HepG2 (cell line): Measurements from ENCODE around the gene RASA2. TPM values are rescaled to one million over a fixed set of nuclear protein-coding genes. Genes with fewer than 3 reads are reported as not detected.
A peak's percentile ranks its signal among the peaks of the same experiment; 100 is the strongest.

ENCODE experiments used
- ATAC-seq: fragments of 200-7000 bp; cut with Tn5 transposase; 3 replicates; pipeline ENCODE4 v1.9.1; 2020; ENCODE audit warnings: mild to moderate bottlenecking, moderate library complexity
- BruUV-seq: library from RNA; stranded (reverse); fragments of 400-500 nt; replicated peaks from 2 replicates; lab custom pipeline; 2021; lab: Mats Ljungman, UMichigan
- CTCF ChIA-PET: fragments of 300-600 bp; formaldehyde crosslinking; extraction: SDS; loops from one replicate; lab custom pipeline; 2021; ENCODE audit warnings: low total read pairs, inconsistent platforms, low intra/inter-chr PET ratio; lab: Yijun Ruan, JAX
- POLR2A ChIA-PET: fragments of 350-600 bp; sonication (Branson Sonifier 250); formaldehyde crosslinking; loops from one replicate; lab custom pipeline; 2020; ENCODE audit warnings: antibody characterized with exemption, inconsistent platforms; lab: Yijun Ruan, JAX
- DNase-seq: peaks from one replicate; pipeline ENCODE4 v3.0.0-alpha.2; 2015; ENCODE audit warnings: low spot score
- FAIRE-seq: peaks from 3 replicates; lab custom pipeline; 2011; peaks lifted over from hg19 to GRCh38; lab: Jason Lieb, UNC
- H2AFZ ChIP-seq: one replicate; pipeline ENCODE4 v1.6.1; 2011; ENCODE audit warnings: low read length, inconsistent platforms
- H3K27ac ChIP-seq: fragments of 300-600 bp; 3 replicates; pipeline ENCODE4 v1.8.0; 2011; ENCODE audit warnings: mixed run types, mild to moderate bottlenecking, mixed read lengths, low read length, inconsistent platforms; ENCODE audit not compliant: insufficient read depth; ENCODE audit errors: extremely low read length
- H3K27me3 ChIP-seq, 2 experiments: fragments of 200-600 bp in 1 of 2; 2 replicates in 1 of 2; 3 replicates in 1 of 2; pipeline versions ENCODE4 v1.6.0 to v1.8.0; 2011; ENCODE audit warnings: low read length in 2 of 2, mild to moderate bottlenecking in 2 of 2, moderate library complexity in 2 of 2, inconsistent platforms in 1 of 2; ENCODE audit not compliant: insufficient read depth in 2 of 2, control insufficient read depth in 1 of 2
- H3K36me3 ChIP-seq, 2 experiments: fragments of 200-600 bp in 1 of 2; replicated peaks in 1 of 2; 2 replicates in 1 of 2; 3 replicates in 1 of 2; pipeline versions ENCODE4 v1.5.1 to v1.8.0; 2011; ENCODE audit warnings: low read length in 2 of 2, inconsistent platforms in 1 of 2; ENCODE audit not compliant: insufficient read depth in 2 of 2, control insufficient read depth in 1 of 2
- H3K4me1 ChIP-seq: 2 replicates; pipeline ENCODE4 v1.5.1; 2012; ENCODE audit warnings: low read length, inconsistent platforms; ENCODE audit not compliant: insufficient read depth
- H3K4me2 ChIP-seq: 2 replicates; pipeline ENCODE4 v1.6.0; 2011; ENCODE audit warnings: low read depth, low read length, inconsistent platforms
- H3K4me3 ChIP-seq, 3 experiments: fragments of 200-600 bp in 1 of 3; sonication (generic), shearing (Covaris generic) in 1 of 3; replicated peaks in 1 of 3; 2 replicates each; pipeline ENCODE4 v1.5.1; 2011 to 2016; ENCODE audit warnings: low read length in 3 of 3, inconsistent platforms in 2 of 3, low read depth in 2 of 3, mild to moderate bottlenecking in 2 of 3, control low read depth in 1 of 3, mixed read lengths in 1 of 3; ENCODE audit not compliant: insufficient read depth in 1 of 3
- H3K79me2 ChIP-seq: one replicate; pipeline ENCODE4 v1.6.1; 2011; ENCODE audit warnings: low read length, inconsistent platforms; ENCODE audit not compliant: insufficient read depth
- H3K9ac ChIP-seq: 2 replicates; pipeline ENCODE4 v1.6.0; 2011; ENCODE audit warnings: mild to moderate bottlenecking, low read depth, low read length, inconsistent platforms; ENCODE audit not compliant: insufficient read depth
- H3K9me3 ChIP-seq: 2 replicates; pipeline ENCODE4 v1.5.1; 2012; ENCODE audit warnings: mild to moderate bottlenecking, low read length
- H4K20me1 ChIP-seq: 2 replicates; pipeline ENCODE4 v1.6.0; 2011; ENCODE audit warnings: inconsistent platforms, mild to moderate bottlenecking, low read length, moderate library complexity; ENCODE audit not compliant: insufficient read depth
- ATAD3A ChIP-seq: sonication (generic); formaldehyde crosslinking; IDR thresholded peaks from 2 replicates; pipeline ENCODE4 v1.4.0; 2020; ENCODE audit warnings: missing genetic modification reagents
- CERS6 ChIP-seq: sonication (generic); formaldehyde crosslinking; IDR thresholded peaks from 2 replicates; pipeline ENCODE4 v1.5.0; 2020; ENCODE audit warnings: missing genetic modification reagents
- HHEX ChIP-seq: IDR thresholded peaks from 2 replicates; pipeline ENCODE4 v1.6.1; 2016; ENCODE audit warnings: control low read depth
- LCORL ChIP-seq, 2 experiments: fragments of 450-650 bp in 1 of 2; sonication (generic) in 1 of 2; formaldehyde crosslinking in 1 of 2; IDR thresholded peaks; 2 replicates each; pipeline versions ENCODE4 v1.5.0 to v1.6.1; 2017 to 2020; ENCODE audit warnings: antibody characterized with exemption in 1 of 2, missing genetic modification reagents in 1 of 2
- MAFF ChIP-seq: IDR thresholded peaks from 2 replicates; pipeline ENCODE4 v1.6.1; 2011; ENCODE audit warnings: low read depth, low read length, improper control_type of control experiment
- MAFK ChIP-seq, 2 experiments: IDR thresholded peaks in 1 of 2; conservative IDR thresholded peaks in 1 of 2; 2 replicates each; pipeline ENCODE4 v1.6.1; 2011; ENCODE audit warnings: improper control_type of control experiment in 2 of 2, low read length in 2 of 2
- SPEN ChIP-seq: sonication (generic); formaldehyde crosslinking; IDR thresholded peaks from 2 replicates; pipeline ENCODE4 v1.5.1; 2020; ENCODE audit warnings: low read depth, mild to moderate bottlenecking, missing genetic modification reagents
- SRF ChIP-seq: IDR thresholded peaks from 2 replicates; pipeline ENCODE4 v1.6.1; 2011; ENCODE audit warnings: mild to moderate bottlenecking, low read depth, low read length, moderate library complexity
- TAF1 ChIP-seq: sonication (generic); formaldehyde crosslinking; IDR thresholded peaks from 2 replicates; pipeline ENCODE4 v1.4.0; 2020; ENCODE audit warnings: missing genetic modification reagents
- TEAD2 ChIP-seq: sonication (generic); formaldehyde crosslinking; IDR thresholded peaks from 2 replicates; pipeline ENCODE4 v1.9.0; 2021; ENCODE audit warnings: missing genetic modification reagents
- TP53 ChIP-seq: sonication (generic); formaldehyde crosslinking; conservative IDR thresholded peaks from 2 replicates; pipeline ENCODE4 v1.4.0; 2020; ENCODE audit warnings: missing genetic modification reagents
- ZFP1 ChIP-seq: IDR thresholded peaks from 2 replicates; pipeline ENCODE4 v1.6.1; 2016
- ZNF136 ChIP-seq: sonication (generic); formaldehyde crosslinking; IDR thresholded peaks from 2 replicates; pipeline ENCODE4 v1.8.1; 2022; ENCODE audit warnings: low read depth, mild to moderate bottlenecking, moderate library complexity, missing genetic modification reagents
- WGBS: methylation state at CpG from one replicate; pipeline ENCODE4 v1.1.6; 2017; ENCODE audit warnings: low lambda C conversion rate; 5-methylcytosine and 5-hydroxymethylcytosine counted together
- in situ Hi-C: cut with HindIII; loops from 2 replicates; pipeline ENCODE4 v1.10.0; 2017; ENCODE audit warnings: low pct_unique_long_range_greater_than_20kb; ENCODE audit not compliant: extremely low pct_ligation_motif_present
- intact Hi-C: fragments of 100-400 bp; cut with micrococcal nuclease; formaldehyde crosslinking; loops from one replicate; pipeline ENCODE4 v1.10.0; 2022; ENCODE audit not compliant: unreplicated experiment
- polyA plus RNA-seq, 8 experiments: library from polyadenylated mRNA; depleted of rRNA in 3 of 8; stranded (reverse) in 7 of 8; unstranded in 1 of 8; fragments of >200 nt; fragmentation: Illumina TruSeq in 4 of 8; extraction: Trizol in 4 of 8; gene quantifications; 2 replicates each; pipeline versions ENCODE4 v1.2.1 to v1.2.3, GENCODE V29; 2011 to 2016; ENCODE audit warnings: low read depth in 4 of 8, missing spikeins in 1 of 8, mixed read lengths in 1 of 8; ENCODE audit not compliant: insufficient read depth in 1 of 8
- total RNA-seq, 5 experiments: library from RNA; depleted of rRNA; stranded (reverse); fragments of >200 nt; fragmentation: Illumina TruSeq; extraction: Trizol; gene quantifications; 2 replicates each; pipeline ENCODE4 v1.2.3, GENCODE V29; 2016; ENCODE audit warnings: low read depth in 1 of 5
- TF ChIP-seq, protein P1 (sequence below): sonication (generic); formaldehyde crosslinking; IDR thresholded peaks from 2 replicates; pipeline ENCODE4 v1.9.0; 2021; ENCODE audit warnings: missing genetic modification reagents, mild to moderate bottlenecking, borderline replicate concordance

Gene RASA2
- total and polyA plus RNA-seq, 2 of the 13 experiments (the other 11 are each of a cell fraction or from before 2014, with no cell fraction given), result 5.4 to 8.5 TPM

GRCh38 chr3:141439589-141439988 lies 47.2 kb upstream of the RASA2 start:
- Histone ChIP-seq H3K36me3 (peaks cover 14 to 53% of the 10 kb centered on the region in 2 experiments), H2AFZ (no peak overlapping the region), H3K4me1 (peaks cover 47% of the 10 kb centered on the region), H3K9me3 (no peaks in the 10 kb centered on the region), H3K4me2 (no peak overlapping the region), H3K9ac (no peak overlapping the region), H3K79me2 (peaks cover 31% of the 10 kb centered on the region), H3K27me3 (no peaks in the 10 kb centered on the region), H3K27ac (no peak overlapping the region), H3K4me3 (no peak overlapping the region), H4K20me1 (no peaks in the 10 kb centered on the region)
- BruUV-seq, result no TSS peak
- intact Hi-C loops, result no loop called here
- POLR2A ChIA-PET, result interaction anchor here (1.3 kb wide), 1 partner anchor 8 kb away, joined by 5 read pairs; no protein-coding TSS in a partner anchor
- DNase-seq (no peak), ATAC-seq (no peak), FAIRE-seq (no peak)
- 85% methylated on average over 3 of the region's 3 CpGs for WGBS
- peak; percentile 23 to 54; a peak in 2 of 4 replicates for TF ChIP-seq MAFK (conservative IDR thresholded peaks at IDR 0.05 in 1 of 2, IDR thresholded peaks at IDR 0.05 in 1 of 2; ENCODE audit: low read length in 2 of 2)
- TF ChIP-seq MAFF, result 0 out of 2 replicates have a peak, but pooled peaks have one; percentile 8
- TF ChIP-seq, protein P1, sequence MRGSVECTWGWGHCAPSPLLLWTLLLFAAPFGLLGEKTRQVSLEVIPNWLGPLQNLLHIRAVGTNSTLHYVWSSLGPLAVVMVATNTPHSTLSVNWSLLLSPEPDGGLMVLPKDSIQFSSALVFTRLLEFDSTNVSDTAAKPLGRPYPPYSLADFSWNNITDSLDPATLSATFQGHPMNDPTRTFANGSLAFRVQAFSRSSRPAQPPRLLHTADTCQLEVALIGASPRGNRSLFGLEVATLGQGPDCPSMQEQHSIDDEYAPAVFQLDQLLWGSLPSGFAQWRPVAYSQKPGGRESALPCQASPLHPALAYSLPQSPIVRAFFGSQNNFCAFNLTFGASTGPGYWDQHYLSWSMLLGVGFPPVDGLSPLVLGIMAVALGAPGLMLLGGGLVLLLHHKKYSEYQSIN (CRISPR knock-in tag), result no peak
- in situ Hi-C loops, result no loop called here
- CTCF ChIA-PET, result no interaction called here

DNA sequence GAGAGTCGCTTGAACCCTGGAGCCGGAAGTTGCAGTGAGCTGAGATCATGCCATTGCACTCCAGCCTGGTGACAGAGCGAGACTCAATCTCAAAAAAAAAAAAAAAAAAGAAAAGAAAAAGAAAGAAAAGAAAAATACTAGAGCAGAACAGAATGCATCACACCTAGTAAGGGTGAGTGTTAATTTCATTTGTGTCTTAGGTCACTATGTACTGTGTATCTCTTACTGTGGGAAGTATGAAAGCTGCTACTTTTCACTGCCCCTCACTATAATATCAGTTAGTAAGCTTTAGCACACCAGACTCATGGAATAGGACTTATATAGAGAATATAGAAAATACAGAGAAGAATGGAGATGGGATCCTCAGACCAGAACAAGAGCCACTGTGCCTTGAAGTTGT lies 45.9 kb upstream of the RASA2 start:
- in situ Hi-C loops, result loop anchor here (5.0 kb wide), 1 partner anchor 39 kb away; no protein-coding TSS in a partner anchor
- ChIA-PET POLR2A (interaction anchor here (0.7 to 1.3 kb wide), 3 partner anchors 9 to 129 kb away, joined by 5 to 6 read pairs (median 6); no protein-coding TSS in a partner anchor), CTCF (interaction anchor here (2.0 to 2.7 kb wide), 2 partner anchors 80 to 129 kb away, joined by 8 to 23 read pairs; no protein-coding TSS in a partner anchor)
- FAIRE-seq (no peak), DNase-seq (no peak), ATAC-seq (peak; percentile 51)
- Histone ChIP-seq H3K79me2 (peaks cover 21% of the 10 kb centered on the region), H4K20me1 (no peaks in the 10 kb centered on the region), H3K27ac (peak overlapping the region; percentile 66), H3K36me3 (peaks cover 21 to 65% of the 10 kb centered on the region in 2 experiments), H3K4me1 (peaks cover 40% of the 10 kb centered on the region), H3K4me3 (no peak overlapping the region), H3K27me3 (no peaks in the 10 kb centered on the region), H3K9ac (no peak overlapping the region), H3K9me3 (no peaks in the 10 kb centered on the region), H3K4me2 (no peak overlapping the region), H2AFZ (no peak overlapping the region)
- intact Hi-C loops, result loop anchor here (1.0 to 2.0 kb wide), 2 partner anchors 28 to 80 kb away; no protein-coding TSS in a partner anchor
- BruUV-seq, result no TSS peak
- 96% methylated on average over 3 of the region's 3 CpGs for WGBS
- TF ChIP-seq LCORL (IDR thresholded peaks at IDR 0.05) (no peak), LCORL (CRISPR knock-in tag; IDR thresholded peaks at IDR 0.05) (no peak), ATAD3A (CRISPR knock-in tag) (no peak), TP53 (CRISPR knock-in tag) (no peak), SRF (no peak), ZNF136 (no peak), TAF1 (CRISPR knock-in tag) (no peak), TEAD2 (no peak), ZFP1 (no peak), CERS6 (CRISPR knock-in tag) (no peak), SPEN (no peak), HHEX (CRISPR knock-in tag) (no peak)
